Transverse colon (tissue), 4 donors: ENCODE measurements around the gene ARHGAP6. TPM values are rescaled to one million over a fixed set of nuclear protein-coding genes. Genes with fewer than 3 reads are reported as not detected.

Source experiments
- DNase-seq: peaks from one replicate; pipeline ENCODE4 v3.0.0-alpha.2; 2019
- H3K27ac ChIP-seq, 4 donors: fragments of 200-600 bp; sonication (generic); 2 replicates each; pipeline ENCODE4 v1.5.1; 2016 to 2018; ENCODE audit warnings: inconsistent platforms in 4 of 4
- H3K27me3 ChIP-seq: fragments of 200-600 bp; sonication (generic); 2 replicates; pipeline ENCODE4 v1.5.1; 2017; ENCODE audit warnings: inconsistent platforms
- H3K36me3 ChIP-seq, 4 donors: fragments of 200-600 bp; sonication (generic); 2 replicates each; pipeline ENCODE4 v1.5.1; 2017 to 2019; ENCODE audit warnings: inconsistent platforms in 4 of 4
- H3K4me1 ChIP-seq, 4 donors: fragments of 200-600 bp; sonication (generic); 2 replicates each; pipeline ENCODE4 v1.5.1; 2017 to 2020; ENCODE audit warnings: inconsistent platforms in 4 of 4
- H3K4me3 ChIP-seq, 4 donors: fragments of 200-600 bp; sonication (generic); 1 replicate in 1 of 4; 2 replicates in 3 of 4; pipeline versions ENCODE4 v1.5.1 to v1.6.1; 2017 to 2019; ENCODE audit warnings: inconsistent platforms in 4 of 4
- H3K9me3 ChIP-seq, 2 donors: fragments of 200-600 bp; sonication (generic); 2 replicates each; pipeline ENCODE4 v1.5.1; 2017 to 2019; ENCODE audit warnings: inconsistent platforms in 2 of 2
- CTCF ChIP-seq, 5 experiments: fragments of 200-600 bp in 3 of 5; fragments of 450-650 bp in 2 of 5; sonication (generic) in 3 of 5; IDR thresholded peaks; 1 replicate in 2 of 5; 2 replicates in 3 of 5; pipeline ENCODE4 v1.5.1; 2016 to 2017; ENCODE audit warnings: antibody characterized with exemption in 5 of 5, inconsistent platforms in 3 of 5, mild to moderate bottlenecking in 2 of 5, moderate library complexity in 1 of 5
- EP300 ChIP-seq: sonication (generic); formaldehyde crosslinking; IDR thresholded peaks from one replicate; pipeline ENCODE4 v1.6.1; 2017; ENCODE audit warnings: antibody characterized with exemption, low read depth
- POLR2A ChIP-seq: fragments of 450-650 bp; IDR thresholded peaks from one replicate; pipeline ENCODE4 v1.6.1; 2016; ENCODE audit warnings: antibody characterized with exemption, mild to moderate bottlenecking, moderate library complexity
- POLR2AphosphoS5 ChIP-seq, 3 donors: sonication (generic); formaldehyde crosslinking; IDR thresholded peaks; one replicate each; pipeline ENCODE4 v1.6.1; 2016; ENCODE audit warnings: antibody characterized with exemption in 3 of 3
- WGBS, 2 donors: methylation state at CpG; one replicate each; pipeline ENCODE4 v1.1.5; 2018; ENCODE audit warnings: low coverage in 1 of 2; 5-methylcytosine and 5-hydroxymethylcytosine counted together
- in situ Hi-C, 4 donors: fragments of 200-750 bp; cut with MboI; loops; one replicate each; pipeline versions ENCODE4 v1.15.0 to v1.15.1; 2017; ENCODE audit warnings: low sequenced_read_pairs in 3 of 4, low pct_ligation_motif_present in 1 of 4, low pct_unique_long_range_greater_than_20kb in 1 of 4
- intact Hi-C: fragments of 100-400 bp; cut with DNase I; formaldehyde crosslinking; loops from one replicate; pipeline ENCODE4 v1.15.1; 2023; ENCODE audit warnings: low total_unique reads
- total RNA-seq, 4 donors: library from RNA; depleted of rRNA; stranded (reverse); fragments of >200 nt; gene quantifications; one replicate each; pipeline ENCODE4 v1.1.0, GENCODE V29; 2016

ARHGAP6 gene
- total RNA-seq, 4 donors from 2014 or later, result 5.0 to 12.4 (median 9.0) TPM

DNA sequence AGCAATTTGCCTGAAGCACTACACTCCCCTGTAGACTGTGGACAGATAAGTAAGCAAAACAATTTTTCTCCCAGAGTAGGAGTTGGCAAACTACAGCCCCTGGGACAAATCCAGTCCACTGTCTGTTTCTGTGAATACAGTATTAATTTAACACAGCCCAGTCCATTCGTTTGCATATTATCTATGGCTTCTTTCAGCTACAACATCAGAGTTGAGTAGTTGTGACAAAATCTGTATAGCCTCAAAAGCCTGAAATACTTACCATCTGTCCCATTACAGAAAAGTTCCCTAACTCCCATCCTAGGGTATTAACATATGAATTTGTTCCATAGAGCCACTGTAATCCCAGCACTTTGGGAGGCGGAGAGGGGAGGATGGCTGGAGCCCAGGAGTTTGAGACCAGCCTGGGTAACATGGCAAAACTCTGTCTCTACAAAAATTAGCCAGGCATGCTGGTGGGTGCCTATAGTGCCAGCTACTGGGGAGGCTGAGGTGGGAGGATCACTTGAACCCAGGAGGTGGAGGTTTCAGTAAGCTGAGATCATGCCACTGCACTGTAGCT lies 319.5 kb downstream of the ARHGAP6 start:
- Histone ChIP-seq H3K36me3 (no peaks in the 10 kb centered on the region), H3K27ac (no peak overlapping the region), H3K27me3 (no peaks in the 10 kb centered on the region), H3K4me3 (no peak overlapping the region), H3K4me1 (no peaks in the 10 kb centered on the region), H3K9me3 (no peaks in the 10 kb centered on the region)
- TF ChIP-seq CTCF (IDR thresholded peaks at IDR 0.05), result no peak
- TF ChIP-seq POLR2AphosphoS5 (IDR thresholded peaks at IDR 0.05), result no peak
- no peak for TF ChIP-seq EP300
- 69% methylated on average over 2 of the region's 2 CpGs; no CpG with 5 or more reads in 1 of the 2 donors for WGBS, 2 donors
- in situ Hi-C loops (loop anchor here in 1 of 4 donors (25.0 kb wide), 1 partner anchor 109 kb away; no protein-coding TSS in a partner anchor), intact Hi-C loops (no loop called here)
- DNase-seq, result no peak

- Histone ChIP-seq H3K4me1 (no peaks in the 10 kb centered on the region), H3K27me3 (no peaks in the 10 kb centered on the region), H3K4me3 (no peak overlapping the region), H3K27ac (no peak overlapping the region), H3K36me3 (no peaks in the 10 kb centered on the region), H3K9me3 (no peaks in the 10 kb centered on the region)
- TF ChIP-seq POLR2A, result no peak
- no peak for TF ChIP-seq POLR2AphosphoS5 (IDR thresholded peaks at IDR 0.05)
- no peak for TF ChIP-seq CTCF (IDR thresholded peaks at IDR 0.05)
- no peak for TF ChIP-seq EP300
- intact Hi-C loops, result no loop called here
- no peak for DNase-seq
- in situ Hi-C loops, result loop anchor here in 1 of 4 donors (25.0 kb wide), 1 partner anchor 105 kb away; no protein-coding TSS in a partner anchor
Observed at GRCh38 chrX:11342673-11343072, 323.0 kb downstream of the ARHGAP6 start.

- H3K4me1 ChIP-seq, result no peaks in the 10 kb centered on the region
- peak overlapping the region in 3 of 4 donors; percentile 4 to 37 (median 29) for H3K27ac ChIP-seq
- peak; percentile 31 for DNase-seq
- 53 to 69% methylated on average over 3 to 10 of the region's 10 CpGs for WGBS, 2 donors
- in situ Hi-C loops (loop anchor here in 1 of 4 donors (25.0 kb wide), 1 partner anchor 104 kb away; no protein-coding TSS in a partner anchor), intact Hi-C loops (no loop called here)
- no peak overlapping the region for H3K4me3 ChIP-seq
- TF ChIP-seq POLR2AphosphoS5 (IDR thresholded peaks at IDR 0.05) (peak in 1 of 3 donors; percentile 9), EP300 (no peak), CTCF (IDR thresholded peaks at IDR 0.05) (no peak)
- no peaks in the 10 kb centered on the region for H3K9me3 ChIP-seq
- H3K27me3 ChIP-seq, result no peaks in the 10 kb centered on the region
- H3K36me3 ChIP-seq, result no peaks in the 10 kb centered on the region
Observed at GRCh38 chrX:11341274-11342201, 324.2 kb downstream of the ARHGAP6 start.

DNA sequence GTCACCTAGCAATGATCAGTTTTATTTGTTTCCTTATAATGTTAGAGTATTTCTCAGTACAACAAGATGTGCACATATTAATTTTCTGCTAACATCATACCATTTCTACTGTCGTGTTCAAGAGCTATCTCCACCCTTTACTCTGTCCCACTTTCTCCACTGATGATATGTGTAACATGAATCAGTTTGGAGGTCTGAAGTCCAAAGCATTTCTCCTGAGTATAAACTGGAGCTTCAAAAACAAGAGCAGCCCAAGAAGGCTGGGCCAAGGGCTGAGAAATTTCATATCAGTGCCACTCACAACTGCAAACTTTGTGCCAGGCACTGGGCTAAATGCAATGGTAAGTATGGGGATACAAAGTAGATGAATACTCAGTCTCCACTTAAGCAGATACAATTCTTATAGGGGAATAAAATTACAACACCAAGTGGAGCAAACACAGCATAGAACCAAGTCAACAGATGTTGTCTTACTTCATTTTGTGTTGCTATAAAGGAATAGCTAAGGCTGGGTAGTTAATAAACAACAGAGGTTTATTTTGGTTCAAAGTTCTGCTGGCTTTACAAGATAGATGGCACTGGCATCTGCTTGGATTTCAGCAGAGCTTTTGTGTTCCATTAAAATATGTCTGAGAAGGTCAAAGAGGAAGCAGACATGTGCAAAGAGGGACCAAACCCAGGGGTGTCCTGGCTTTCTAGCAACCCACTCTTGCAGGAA lies 328.3 kb downstream of the ARHGAP6 start:
- no peaks in the 10 kb centered on the region for H3K36me3 ChIP-seq
- TF ChIP-seq POLR2AphosphoS5 (IDR thresholded peaks at IDR 0.05) (no peak), EP300 (no peak), POLR2A (no peak), CTCF (IDR thresholded peaks at IDR 0.05) (no peak)
- no peak overlapping the region for H3K4me3 ChIP-seq
- no peaks in the 10 kb centered on the region for H3K27me3 ChIP-seq
- intact Hi-C loops (no loop called here), in situ Hi-C loops (loop anchor here in 1 of 4 donors (25.0 kb wide), 1 partner anchor 100 kb away; no protein-coding TSS in a partner anchor)
- 71% methylated on average over 1 of the region's 1 CpG; no CpG with 5 or more reads in 1 of the 2 donors for WGBS, 2 donors
- DNase-seq, result no peak
- H3K4me1 ChIP-seq, result no peaks in the 10 kb centered on the region
- H3K9me3 ChIP-seq, result no peaks in the 10 kb centered on the region
- H3K27ac ChIP-seq, result no peak overlapping the region
